Tongue (tissue), 2 donors: Measurements from ENCODE around the gene SEZ6. TPM values are rescaled to one million over a fixed set of nuclear protein-coding genes. Genes with fewer than 3 reads are reported as not detected.

ENCODE experiments used
- DNase-seq: peaks from one replicate; pipeline ENCODE4 v3.0.0-alpha.2; 2015
- total RNA-seq: library from RNA; depleted of rRNA; stranded (reverse); fragments of >200 nt; gene quantifications from one replicate; pipeline ENCODE4 v1.2.3, GENCODE V29; 2014

Gene SEZ6
- total RNA-seq, 1 donor from 2014 or later = not detected

GRCh38 chr17:29003289-29003688 is 2.5 kb downstream of the SEZ6 start:
- no peak for DNase-seq

DNA sequence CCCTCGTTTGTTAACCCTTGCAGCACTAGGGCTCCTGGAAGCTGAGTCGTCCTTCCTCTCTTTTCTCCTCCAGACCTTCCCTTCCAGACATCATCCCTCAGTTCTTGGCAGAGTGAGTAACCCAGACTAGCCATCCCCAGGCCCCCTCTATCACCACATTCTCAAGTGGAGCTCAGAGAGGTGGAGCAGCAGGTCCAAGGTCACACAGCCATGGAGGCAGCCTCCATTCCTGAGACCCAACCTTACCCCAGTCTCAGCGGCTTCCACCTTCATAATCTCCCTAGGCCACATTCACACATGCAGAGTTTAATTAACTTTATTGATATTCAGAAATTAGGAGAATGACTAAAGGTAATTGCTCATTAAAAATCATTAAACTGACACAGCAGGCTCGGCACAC is 3.0 kb downstream of the SEZ6 start:
- DNase-seq = no peak

GRCh38 chr17:29000973-29001372 is 4.9 kb downstream of the SEZ6 start:
- no peak for DNase-seq

GRCh38 chr17:28999206-28999605 is 6.6 kb downstream of the SEZ6 start:
- DNase-seq = no peak

DNA sequence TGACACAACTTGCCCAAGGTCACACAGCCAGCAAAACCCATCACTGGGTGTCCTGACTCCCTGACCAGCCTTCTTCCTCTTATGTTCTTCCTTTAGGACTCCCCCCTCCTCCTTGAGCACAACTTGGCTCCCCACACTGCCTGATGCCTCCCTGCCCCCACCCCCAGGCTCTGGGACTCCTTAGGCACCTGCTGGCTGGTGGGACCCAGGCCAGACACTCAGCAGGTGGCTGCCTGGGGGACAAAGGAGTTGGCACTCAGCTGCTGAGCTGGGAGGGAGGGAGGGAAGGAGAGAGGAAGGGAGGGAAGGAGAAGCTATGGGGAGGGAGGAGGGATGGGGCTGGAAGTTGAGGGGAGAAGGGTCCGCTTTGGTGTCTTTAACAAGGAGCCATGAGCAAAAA is 8.0 kb downstream of the SEZ6 start:
- no peak for DNase-seq

DNA sequence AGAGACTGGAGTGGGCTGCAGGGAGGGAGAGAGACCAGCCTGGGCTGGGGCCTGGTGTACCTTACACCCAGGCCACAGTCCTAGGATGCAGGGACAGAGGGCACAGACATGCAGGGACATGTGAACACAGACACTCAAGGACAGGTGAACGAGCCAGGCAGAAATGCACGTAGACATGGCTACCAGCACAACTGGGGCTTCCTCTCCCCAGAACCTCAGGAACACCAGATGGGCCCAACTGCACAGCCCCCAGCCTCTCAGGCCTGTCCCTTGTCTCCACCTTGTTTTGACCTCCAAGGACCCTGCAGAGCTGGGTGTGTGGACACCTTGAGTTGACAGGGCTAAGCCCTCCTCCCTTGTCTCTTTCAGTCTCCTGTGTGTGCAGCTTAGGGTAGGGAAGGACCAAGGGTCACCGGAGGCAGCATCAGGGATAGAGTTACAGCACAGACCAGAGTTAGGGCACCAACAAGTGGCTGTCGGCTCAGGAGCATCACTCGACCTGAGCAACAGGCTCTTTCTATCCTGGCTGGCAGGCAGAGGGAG is 9.2 kb downstream of the SEZ6 start:
- DNase-seq = no peak

DNA sequence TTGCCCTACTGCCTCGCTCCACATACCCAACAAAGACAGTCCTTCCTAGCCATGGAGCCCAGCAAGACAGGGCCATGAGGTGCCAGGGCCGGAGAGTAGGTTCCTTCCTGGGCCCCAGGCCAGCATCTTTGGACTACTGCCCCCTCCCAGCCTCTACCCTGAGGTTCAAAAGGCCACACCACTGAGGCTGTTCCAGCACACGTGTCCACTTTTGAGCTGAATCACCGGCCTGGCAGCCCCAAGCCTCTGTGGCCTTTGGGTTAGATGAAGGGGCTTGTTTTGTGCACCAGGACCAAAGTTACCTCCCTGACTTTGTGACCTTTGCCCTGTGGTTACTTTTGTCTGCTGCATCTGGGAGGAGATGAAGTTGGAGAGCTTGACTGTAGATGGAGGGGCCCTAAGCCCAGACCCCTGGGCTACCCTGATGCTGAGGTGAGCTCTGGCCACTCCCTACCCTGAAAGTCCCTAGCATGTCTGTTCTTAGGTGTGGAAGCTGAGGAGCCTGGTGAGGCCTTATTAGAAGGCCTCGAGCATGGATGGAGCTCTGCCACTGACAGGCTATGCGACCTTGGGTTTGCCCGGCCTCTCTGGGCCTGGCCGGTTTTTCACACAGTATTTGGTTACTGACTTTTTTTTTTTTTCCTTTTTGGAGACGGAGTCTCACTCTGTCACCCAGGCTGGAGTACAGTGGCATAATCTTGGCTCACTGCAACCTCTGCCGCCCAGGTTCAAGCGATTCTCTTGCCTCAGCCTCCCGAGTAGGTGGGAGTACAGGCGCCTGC is 12.0 kb downstream of the SEZ6 start:
- no peak for DNase-seq

GRCh38 chr17:28992625-28993600 is 12.9 kb downstream of the SEZ6 start:
- DNase-seq = no peak

GRCh38 chr17:28992185-28992584 is 13.6 kb downstream of the SEZ6 start:
- no peak for DNase-seq

GRCh38 chr17:28991779-28992178 is 14.1 kb downstream of the SEZ6 start:
- no peak for DNase-seq

- DNase-seq = no peak
Measured at GRCh38 chr17:28989028-28989427, 16.8 kb downstream of the SEZ6 start.

DNA sequence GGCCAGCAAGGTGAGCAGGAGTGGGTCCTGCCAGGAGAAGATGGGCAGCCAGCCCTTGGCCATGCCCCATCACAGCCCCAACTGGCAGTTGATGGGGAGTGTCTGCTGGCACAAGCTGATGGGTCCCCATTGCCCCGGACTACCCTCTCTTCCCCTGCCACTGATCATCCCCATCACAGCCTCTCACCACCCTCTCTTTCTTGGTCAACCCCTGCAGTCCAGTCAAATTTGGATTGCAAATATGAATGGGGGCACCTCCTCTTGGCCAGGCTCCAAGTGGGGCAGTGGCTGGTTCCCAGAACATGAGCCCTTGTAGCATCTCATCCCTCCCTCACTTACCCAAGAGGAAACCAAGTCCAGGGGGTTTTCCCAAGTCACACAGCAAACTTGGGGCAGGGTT is 17.4 kb downstream of the SEZ6 start:
- no peak for DNase-seq

DNA sequence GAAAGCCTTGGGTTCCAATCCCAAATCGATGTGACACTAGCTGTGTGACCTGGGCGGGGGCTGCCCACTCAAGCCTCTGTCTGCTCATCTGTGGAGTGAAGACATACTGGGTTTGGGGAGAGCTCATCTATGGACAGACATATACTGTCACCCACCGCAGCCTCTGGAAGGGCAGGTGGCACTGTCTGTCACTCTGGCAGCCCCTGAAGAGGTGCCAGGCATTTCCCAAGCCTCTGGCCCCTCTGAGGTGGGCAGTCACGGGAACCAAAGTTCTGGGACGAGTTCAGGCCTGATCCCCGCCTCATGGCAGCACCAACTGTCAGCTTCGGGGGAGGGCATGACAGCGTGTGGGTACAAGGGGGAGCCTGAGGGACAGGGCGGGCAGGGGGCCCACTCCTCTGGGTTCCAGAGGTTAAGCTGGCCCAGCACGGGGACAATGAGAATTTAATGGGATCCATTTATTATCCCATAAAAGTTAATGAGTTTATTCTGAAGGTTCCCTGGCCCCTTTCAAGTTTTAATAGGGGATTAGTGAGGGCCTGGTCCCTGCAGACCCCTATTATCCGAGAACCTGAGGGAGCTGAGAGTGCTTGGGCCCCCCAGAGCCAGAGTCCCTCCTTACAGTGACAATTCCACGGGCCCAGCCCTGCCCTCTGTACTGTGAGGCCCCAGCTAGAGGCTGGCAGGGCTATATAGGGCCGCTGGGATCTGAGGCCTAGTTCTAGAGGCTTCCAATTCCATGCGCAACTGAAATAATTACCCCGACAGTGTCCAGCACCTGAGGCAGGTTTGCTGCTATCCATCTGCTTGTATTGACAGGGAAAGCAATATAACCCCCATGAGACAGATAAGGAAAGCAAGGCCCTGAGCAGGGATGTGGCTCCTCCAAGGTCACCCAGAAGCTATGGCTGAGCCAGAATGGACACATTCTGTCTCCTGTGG is 18.8 kb downstream of the SEZ6 start:
- no peak for DNase-seq

DNA sequence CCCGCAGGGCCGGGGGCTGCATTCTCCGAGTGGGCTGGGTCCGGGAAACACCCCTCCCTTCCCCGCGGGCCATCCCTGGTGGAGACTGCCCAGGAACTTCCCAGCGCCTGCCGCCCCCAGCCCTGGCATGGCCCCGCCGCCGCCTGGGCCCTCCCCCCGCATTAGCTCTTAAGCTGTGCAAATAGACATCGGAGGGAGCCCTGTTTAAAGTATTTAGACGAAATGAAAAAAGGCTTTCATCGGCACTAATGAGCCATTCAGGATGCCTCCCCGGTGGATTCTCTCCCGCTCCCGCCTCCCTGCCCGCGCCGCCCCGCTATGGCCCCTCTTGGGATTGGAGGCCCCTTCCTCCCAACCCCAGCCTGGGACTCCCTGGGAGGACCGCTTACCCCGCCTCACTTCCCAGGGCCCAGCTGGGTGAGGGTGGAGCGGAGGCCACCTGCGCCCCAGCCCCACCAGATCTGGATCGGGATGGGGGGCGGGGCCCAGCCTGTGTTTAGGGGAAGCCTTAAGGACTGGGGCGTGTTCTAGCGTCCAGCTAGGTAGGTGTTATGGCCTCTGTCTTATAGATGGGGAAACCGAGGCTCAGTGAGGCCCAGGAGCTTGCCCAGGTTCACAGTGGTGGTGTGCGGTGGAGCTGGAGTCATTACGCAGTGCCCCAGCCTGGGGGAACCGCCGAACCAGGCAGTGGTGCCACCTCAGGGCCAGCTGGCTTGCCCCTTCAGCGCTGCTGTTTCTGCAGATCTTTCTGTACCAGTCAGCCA is 19.7 kb downstream of the SEZ6 start:
- DNase-seq = peak; percentile 54

DNA sequence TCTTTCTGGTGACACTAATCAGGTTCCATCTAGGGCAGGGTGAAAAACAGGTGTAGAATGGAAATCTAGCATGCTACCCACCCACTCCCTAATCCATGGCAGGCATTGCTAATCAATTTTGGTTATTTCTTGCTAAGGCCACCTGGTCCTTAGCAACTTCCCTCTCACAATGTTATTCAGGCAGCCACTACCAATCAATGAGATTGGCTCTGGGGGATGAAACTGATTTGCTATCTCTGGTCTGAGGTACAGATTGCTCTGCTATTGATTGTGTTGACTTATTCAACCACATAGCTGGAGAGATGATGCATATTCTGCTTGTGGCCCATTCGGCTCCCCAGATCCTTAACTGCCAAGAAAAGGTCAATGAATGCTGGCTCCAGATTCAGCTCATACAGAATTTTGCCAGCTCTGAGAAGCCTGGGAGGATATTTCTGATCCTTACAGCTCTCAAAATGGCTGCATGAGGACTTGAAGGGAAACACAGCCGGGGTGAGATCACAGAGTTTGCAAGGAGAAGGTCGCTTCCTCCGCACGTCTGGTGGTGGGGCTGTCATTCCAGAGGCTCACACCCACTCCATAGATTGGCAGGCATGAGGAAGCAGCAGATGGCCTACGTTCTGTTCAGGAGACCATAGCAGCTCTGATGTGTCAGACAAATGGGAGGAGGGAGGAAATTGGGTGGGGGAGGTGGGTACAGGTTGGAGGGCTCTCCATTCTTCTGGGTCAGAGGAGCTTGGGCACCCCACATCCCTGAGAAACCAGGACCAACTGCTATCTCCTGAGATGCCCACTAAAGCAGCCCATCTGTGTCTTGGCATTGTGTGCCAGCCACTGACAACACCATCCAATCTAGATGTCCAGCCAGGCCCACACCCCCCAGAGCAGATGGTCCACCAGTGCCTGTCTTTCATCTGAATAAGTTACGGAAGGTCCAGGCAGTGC is 22.3 kb downstream of the SEZ6 start:
- DNase-seq = peak; percentile 59

DNA sequence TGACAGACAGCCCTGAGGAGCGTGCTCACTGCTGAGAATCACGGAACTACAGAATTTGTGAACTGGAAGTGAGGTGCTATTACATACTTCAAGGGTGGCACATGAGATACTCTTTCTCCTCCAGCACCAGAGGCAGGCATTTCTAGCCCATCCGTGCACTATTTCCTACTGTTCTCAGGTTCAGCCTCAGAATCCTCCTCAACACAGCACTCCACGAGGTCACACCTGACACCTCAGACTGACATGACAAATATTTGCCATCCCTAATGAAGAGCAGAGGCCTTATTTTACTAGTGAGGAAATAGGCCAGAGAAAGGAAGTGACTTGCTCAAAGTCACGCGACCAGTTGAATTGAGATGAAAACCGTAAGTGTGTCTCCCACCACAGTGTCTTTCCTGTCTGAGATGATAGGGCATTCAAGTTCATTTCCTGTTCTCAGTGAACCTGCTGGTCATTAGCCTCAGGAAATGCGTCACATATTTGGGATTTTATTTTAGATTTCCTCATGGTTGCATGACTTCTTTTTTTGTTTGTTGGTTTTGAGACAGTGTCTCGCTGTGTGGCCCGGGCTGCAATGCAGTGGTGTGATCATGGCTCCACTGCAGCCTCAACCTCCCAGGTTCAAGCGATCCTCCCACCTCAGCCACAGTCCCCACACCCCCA is 23.6 kb downstream of the SEZ6 start:
- no peak for DNase-seq

DNA sequence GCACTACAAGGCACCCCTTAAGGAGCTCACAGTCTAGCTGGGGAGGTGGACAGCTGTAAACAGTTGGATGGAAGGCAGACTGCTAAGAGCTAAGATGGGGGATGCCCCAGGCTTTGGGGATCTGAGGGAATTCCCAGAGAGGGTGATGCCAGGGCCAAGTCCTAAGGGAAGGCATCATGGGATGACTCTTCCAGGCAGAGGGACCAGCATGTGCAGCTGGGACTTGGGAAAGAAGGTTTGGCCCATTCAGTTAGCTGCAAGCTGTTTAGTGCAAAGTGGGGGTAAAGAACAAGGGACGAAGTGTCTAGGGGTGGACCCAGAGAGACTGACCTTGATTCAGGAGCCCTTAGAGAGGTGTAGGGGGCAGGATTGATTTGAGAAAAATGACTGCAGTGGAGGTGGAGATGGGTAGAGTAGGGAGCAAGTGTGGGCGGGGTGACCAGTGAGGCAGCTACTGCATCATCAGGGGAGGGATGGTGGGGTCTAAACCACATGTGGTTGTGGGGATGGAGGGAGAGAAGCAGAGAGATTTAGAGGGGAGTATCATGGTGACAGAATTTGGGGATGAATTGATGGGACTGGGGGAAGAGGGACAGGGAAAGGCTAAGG is 27.4 kb downstream of the SEZ6 start:
- DNase-seq = no peak

GRCh38 chr17:28977659-28978355 is 28.0 kb downstream of the SEZ6 start:
- no peak for DNase-seq
